Measurements from ENCODE around the gene CD36.

DNA sequence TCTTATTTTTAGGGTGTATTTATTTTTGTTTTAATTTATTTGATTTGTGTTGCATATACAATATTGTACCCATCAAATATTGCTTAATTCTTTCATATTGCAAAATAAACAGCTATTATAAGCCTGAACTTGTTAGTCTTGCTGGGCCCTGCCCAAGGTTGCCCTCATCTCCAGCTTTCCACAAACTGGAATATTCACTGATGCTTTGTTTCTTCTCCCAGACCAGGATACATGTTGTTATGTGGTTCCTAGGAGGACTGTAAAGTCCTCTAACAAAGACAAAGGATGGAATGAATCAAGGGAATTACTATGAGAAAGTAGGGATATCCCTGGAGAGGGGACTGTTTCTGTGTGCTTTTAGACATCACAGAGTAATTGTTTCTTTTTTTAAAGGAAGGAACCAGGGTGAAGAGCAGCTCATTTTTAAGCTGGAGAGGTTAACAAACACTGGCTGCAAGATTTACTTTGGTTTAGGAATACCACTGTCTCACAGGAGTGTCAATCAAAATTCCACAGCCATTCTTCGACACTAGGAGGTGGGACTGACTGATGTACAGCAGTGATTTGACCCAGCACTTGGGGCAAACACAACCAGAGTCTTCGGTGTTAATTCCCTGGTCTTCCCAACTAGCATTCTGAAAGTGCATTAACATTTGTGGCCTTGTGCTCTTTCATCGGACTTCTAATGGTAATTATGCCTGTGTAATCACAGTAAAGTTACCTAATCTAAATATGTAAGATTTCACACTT lies 14.8 kb upstream of the CD36 start:
- TF ChIP-seq, protein P1, sequence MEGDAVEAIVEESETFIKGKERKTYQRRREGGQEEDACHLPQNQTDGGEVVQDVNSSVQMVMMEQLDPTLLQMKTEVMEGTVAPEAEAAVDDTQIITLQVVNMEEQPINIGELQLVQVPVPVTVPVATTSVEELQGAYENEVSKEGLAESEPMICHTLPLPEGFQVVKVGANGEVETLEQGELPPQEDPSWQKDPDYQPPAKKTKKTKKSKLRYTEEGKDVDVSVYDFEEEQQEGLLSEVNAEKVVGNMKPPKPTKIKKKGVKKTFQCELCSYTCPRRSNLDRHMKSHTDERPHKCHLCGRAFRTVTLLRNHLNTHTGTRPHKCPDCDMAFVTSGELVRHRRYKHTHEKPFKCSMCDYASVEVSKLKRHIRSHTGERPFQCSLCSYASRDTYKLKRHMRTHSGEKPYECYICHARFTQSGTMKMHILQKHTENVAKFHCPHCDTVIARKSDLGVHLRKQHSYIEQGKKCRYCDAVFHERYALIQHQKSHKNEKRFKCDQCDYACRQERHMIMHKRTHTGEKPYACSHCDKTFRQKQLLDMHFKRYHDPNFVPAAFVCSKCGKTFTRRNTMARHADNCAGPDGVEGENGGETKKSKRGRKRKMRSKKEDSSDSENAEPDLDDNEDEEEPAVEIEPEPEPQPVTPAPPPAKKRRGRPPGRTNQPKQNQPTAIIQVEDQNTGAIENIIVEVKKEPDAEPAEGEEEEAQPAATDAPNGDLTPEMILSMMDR (IDR thresholded peaks at IDR 0.05), result no peak
- TF ChIP-seq POLR2AphosphoS5 (IDR thresholded peaks at IDR 0.05) (no peak), POLR2A (IDR thresholded peaks at IDR 0.05) (no peak)

Data from breast epithelium (tissue), 3 donors.